ENCODE data around the gene TBXAS1.

TBXAS1 gene

DNA sequence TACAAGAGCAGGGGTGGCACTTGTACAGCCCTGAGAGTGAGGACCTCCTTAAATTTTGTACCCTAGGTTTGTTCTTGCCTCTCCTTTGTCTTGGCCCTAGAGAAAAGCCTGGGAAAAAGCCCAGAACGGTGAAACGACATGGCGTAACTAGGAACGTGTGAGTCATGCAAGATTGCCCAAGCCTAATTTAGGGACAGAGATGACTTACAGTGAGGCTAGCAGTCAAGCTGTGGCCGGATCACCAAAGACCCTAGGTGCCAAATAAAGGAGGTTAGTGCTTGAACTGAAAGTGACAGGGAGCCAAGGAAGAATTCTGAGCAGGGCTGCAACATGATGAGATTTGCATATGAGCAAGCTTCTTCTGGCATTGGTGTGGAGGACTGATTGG, 25.1 kb downstream of the TBXAS1 start:
- DNase-seq: no peak

GRCh38 chr7:139854803-139855497, 25.9 kb downstream of the TBXAS1 start:
- no peak for DNase-seq

DNA sequence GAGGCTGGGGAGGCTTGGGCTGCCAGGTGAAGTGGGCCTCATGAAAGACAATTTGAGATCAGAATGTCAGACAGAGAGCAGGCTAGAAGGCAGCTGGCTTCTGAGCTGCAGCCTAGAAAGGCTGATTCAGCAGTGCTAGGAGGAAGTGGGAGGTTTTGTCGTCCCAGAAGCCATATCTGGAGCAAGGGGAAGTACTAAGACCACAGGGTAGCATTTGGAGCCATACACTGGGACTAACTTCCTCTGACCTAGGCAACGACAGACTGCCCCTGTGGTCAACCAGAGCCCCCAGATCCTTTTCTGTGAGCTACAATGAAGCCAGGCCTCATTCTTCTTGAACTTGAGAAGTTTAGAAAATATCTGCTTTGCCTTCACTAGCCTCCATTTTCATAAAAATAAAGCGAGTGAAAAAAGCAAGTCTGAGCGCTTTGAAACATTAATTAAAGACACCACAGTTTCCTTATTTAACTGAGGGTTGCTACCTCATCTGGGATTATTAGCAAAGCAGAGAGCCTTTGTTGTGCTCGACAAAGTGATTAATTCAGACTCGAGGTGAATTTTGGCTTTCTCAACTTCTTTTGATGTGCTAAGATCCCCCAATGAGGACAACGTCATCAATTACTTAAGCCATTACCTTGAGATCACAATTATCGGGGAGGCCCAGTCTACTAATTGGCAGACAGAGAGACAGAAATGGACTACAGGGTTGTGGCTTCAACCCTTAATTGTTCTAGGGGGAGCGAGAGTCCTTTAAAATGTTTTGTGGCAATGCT, 26.6 kb downstream of the TBXAS1 start:
- DNase-seq: peak in 15 of 51 donors; percentile 4 to 40 (median 15)

- no peak for DNase-seq
Observed at GRCh38 chr7:139857791-139858190, 28.7 kb downstream of the TBXAS1 start.

GRCh38 chr7:139860090-139860775, 31.2 kb downstream of the TBXAS1 start:
- DNase-seq: peak in 12 of 51 donors; percentile 1 to 39 (median 8)

- DNase-seq: no peak
Observed at GRCh38 chr7:139861803-139862202, 32.7 kb downstream of the TBXAS1 start.

- no peak for DNase-seq
Observed at GRCh38 chr7:139866047-139866837, 37.2 kb downstream of the TBXAS1 start.

- no peak for DNase-seq
Observed at GRCh38 chr7:139867847-139868246, 38.8 kb downstream of the TBXAS1 start.

DNA sequence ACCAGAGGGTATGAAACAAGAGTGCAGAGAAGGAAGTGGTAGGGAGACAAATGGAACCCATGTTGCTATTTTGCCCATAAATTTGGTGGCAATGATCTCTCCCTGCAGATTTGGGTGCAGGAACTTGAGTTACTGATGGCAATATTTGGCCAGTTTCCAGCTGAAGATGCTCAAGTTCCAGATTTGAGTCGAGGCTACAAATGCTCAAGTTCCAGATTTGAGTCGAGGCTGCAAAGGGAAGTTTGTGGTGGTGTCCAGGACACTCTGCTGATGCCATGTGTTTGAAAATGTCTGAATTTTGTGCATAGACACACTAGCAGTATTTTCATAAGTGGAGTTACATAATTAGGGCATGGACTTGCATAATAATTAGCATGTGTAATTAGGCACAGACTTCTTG, 40.8 kb downstream of the TBXAS1 start:
- no peak for DNase-seq

DNA sequence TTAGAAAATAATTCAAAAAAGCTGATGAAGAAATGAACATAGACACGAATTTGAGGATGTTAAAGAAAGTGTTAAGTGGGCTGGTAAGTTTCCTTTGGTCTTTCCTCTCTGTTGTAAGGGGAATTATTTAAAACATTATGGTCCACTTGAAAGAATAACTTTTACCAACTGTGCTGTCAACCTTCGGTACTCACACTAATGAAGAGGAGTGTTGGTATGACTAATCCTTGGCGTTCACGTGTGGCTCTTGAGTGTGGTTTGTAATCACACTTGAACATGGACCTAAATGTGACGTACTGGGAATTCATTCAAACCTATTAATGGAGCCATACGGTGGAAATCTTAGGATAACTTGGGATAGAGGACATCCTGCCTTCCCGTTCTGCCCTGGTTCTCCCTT, 41.3 kb downstream of the TBXAS1 start:
- no peak for DNase-seq

DNA sequence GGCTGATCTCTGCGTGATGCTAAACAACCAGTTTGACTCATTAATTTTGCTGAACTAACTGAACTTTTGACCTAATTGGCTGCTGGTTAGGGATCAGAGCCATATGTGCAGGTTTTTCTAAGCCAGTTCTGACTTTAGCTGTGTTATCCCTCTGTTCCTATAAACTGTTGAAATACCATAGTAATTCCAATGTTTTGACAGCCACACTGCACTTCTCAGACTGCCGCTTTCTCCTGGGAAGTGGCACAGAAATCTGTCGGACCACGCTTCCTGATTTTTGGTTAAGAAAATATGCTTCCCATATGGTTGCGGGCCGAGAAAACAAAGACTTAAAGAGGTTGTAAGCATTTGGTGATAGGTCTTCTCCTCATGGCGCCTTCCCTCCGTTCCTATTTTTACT, 42.3 kb downstream of the TBXAS1 start:
- DNase-seq: no peak

DNA sequence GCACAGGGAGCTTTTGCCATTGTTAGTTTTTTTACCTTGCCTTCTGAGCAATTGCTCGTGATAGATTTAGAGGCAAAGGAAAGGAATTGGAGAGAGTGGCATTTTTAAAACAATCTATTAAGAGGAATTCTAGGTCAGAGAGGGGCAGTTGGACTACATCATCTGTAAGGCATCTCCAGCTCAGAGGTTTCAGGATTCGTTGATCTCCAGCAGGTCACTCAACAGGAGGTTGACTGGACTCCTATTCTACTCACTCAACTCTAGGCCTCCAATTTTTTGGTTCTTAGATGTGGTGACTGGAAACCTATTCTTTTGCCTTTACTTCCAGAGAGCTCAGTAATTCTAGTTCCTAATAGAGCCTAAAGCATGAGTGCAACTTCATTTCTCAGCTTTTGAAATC, 42.8 kb downstream of the TBXAS1 start:
- DNase-seq: no peak

DNA sequence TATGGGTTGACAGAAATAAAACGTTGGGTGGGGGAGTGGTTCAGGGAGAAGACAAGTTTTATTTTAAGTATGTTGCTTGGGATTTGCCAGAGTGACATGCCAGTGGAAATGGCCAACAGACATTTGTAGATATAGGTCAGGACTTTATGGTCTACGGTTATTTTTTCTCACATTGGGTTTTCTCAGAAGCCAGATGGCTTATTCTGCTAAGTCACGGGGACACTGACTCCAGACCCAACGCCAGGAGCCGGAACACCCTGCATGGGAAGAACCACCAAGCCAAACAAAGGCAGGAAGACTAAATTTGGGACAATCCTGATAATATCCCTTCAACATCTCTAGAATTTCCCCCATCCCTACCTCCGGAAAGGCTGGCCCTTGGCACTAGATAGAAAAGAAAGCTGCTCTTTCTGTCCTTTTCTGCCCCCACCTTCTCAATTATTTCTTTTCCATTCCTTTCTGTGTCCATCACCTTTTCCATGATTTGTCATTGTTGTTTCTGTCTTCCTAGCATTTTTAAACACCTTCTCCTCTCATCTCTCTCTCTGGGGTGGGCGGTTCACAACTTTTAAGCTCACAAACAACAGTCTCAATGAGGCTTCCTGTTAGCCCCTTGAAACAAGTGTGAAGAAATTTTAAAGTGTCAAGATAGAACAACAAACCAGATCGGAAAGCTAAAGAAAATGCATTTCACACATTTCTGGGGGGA, 44.7 kb downstream of the TBXAS1 start:
- no peak for DNase-seq

DNA sequence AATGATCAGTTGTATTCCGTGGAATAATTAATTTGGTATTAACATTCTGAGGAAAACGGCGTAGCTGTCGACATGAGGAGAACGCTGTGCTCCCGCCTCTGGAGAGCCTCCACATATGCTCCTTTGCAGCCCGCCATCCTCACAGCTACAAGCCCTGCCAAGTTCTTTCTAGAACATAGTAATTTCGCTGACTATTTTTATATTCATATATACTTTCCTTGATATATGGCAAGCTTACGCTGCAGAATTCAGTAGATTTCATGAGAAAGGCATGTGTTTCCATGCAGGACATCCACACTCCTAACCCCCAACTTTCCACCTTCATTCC, 45.2 kb downstream of the TBXAS1 start:
- DNase-seq: no peak

GRCh38 chr7:139875821-139876241, 46.8 kb downstream of the TBXAS1 start:
- no peak for DNase-seq

GRCh38 chr7:139876622-139877283, 47.7 kb downstream of the TBXAS1 start:
- DNase-seq: no peak

DNA sequence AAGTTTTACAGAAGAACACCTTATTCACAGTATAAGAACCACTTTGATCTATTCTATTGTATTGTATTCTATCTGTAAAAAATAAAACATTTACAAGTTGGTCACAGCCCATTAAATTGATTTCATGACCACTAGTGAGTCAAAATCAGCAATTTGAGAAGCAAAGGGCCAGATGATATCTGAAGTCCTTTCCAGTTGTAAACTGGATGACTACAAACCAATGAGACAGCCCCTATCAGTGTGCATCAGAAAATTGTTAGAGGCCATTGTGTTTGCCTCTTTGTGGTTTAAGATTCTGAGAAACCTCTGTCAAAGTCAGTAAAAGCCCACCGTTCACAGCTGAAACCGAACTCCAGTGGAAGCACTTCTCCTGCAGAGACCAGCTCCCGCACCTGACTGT, 54.8 kb downstream of the TBXAS1 start:
- DNase-seq: no peak

DNA sequence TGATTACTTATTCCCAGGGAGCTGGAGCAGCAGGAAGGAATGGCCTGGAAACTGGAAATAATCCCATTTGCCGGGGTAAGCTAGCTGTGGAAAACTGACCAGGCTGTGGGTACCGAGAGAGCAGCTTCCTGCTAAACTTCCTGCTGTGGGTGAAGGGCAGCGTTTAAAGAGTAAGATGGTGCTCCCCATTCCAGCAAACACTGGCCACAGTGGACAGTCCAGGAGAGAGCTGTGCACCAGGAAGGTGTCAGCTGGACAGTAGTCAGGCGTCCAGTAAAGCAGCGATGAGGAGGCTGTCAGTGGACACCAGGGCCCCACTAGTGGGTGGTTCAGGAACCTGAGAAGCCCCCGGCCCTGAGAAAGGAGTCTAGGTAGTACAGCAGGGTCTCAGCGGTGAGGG, 55.4 kb downstream of the TBXAS1 start:
- no peak for DNase-seq

DNA sequence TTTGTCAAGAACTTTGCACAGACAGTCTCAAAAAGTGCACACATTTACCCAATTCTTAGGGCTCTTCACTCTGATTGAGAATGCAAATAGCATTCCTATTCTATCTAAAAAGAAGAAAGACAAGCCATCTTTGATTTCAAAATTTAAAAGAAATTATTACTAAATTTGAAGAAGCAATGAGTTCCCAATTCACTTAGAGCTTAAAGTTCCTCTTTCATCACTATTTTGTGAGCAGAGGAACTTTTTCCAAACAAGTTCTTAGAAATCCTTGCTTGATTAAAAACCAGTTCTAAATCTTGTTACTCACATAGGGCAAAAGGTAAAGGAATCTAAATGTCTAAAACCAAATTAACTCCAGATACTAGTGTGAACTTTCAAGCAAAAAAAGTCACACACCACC, 56.4 kb downstream of the TBXAS1 start:
- no peak for DNase-seq

DNA sequence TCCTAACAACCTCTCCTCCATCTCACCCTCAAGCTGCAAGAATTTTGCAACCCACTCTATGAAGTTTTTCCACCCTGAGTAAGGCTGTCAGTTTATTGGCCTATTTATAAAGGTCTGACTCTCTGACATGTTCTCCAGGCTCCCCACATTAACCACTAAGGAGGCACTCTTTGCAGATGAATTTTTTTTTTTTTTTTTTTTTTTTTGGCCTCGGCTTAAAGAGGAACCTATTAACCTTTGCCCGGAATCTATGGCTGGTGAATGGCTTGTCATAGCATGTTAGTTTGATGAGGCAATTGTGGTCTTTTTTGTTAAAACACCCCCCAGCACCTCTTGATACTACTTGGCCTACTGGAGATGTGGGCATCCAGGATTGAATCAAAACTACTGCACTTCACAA, 57.1 kb downstream of the TBXAS1 start:
- no peak for DNase-seq

GRCh38 chr7:139886899-139887298, 57.8 kb downstream of the TBXAS1 start:
- no peak for DNase-seq
